HepG2 (cell line): ENCODE results near the gene CLDN5.

Source experiments
- MTF1 ChIP-seq: sonication (generic); formaldehyde crosslinking; IDR thresholded peaks from 2 replicates; pipeline ENCODE4 v1.5.0; 2020; ENCODE audit warnings: missing genetic modification reagents
- USF2 ChIP-seq, 2 experiments: sonication (generic) in 1 of 2; formaldehyde crosslinking in 1 of 2; IDR thresholded peaks; 2 replicates each; pipeline versions ENCODE4 v1.5.1 to v1.6.1; 2011 to 2020; ENCODE audit warnings: borderline replicate concordance in 1 of 2, low read depth in 1 of 2, low read length in 1 of 2, mild to moderate bottlenecking in 1 of 2, missing genetic modification reagents in 1 of 2, moderate library complexity in 1 of 2
- ZKSCAN5 ChIP-seq: sonication (generic); formaldehyde crosslinking; IDR thresholded peaks from 2 replicates; pipeline ENCODE4 v1.5.1; 2020; ENCODE audit warnings: mild to moderate bottlenecking, missing genetic modification reagents
- ZNF704 ChIP-seq: sonication (generic); formaldehyde crosslinking; IDR thresholded peaks from 2 replicates; pipeline ENCODE4 v1.8.1; 2023; ENCODE audit warnings: mild to moderate bottlenecking, inconsistent platforms, moderate library complexity, missing genetic modification reagents, borderline replicate concordance
- ZSCAN20 ChIP-seq: sonication (generic); formaldehyde crosslinking; IDR thresholded peaks from 2 replicates; pipeline ENCODE4 v1.4.0; 2020; ENCODE audit warnings: missing genetic modification reagents, mild to moderate bottlenecking, borderline replicate concordance

- TF ChIP-seq USF2 (IDR thresholded peaks at IDR 0.05; ENCODE audit: low read depth, low read length) (no peak), USF2 (CRISPR knock-in tag; IDR thresholded peaks at IDR 0.05; ENCODE audit: borderline replicate concordance) (no peak), ZKSCAN5 (CRISPR knock-in tag) (no peak), ZNF704 (CRISPR knock-in tag) (no peak), MTF1 (no peak), ZSCAN20 (CRISPR knock-in tag) (no peak)
These were observed at the start of gene CLDN5 for GRCh38 chr22:19524170-19525115.
